Stimulated activated naive CD4-positive, alpha-beta T cell treated with Interleukin-2 at 50 U/mL for 16 hours (primary cell): ENCODE data around the gene HYPK.

ENCODE experiments used
- DNase-seq: peaks from one replicate; lab custom pipeline; 2025; lab: John Stamatoyannopoulos, UW

The HYPK gene

DNA sequence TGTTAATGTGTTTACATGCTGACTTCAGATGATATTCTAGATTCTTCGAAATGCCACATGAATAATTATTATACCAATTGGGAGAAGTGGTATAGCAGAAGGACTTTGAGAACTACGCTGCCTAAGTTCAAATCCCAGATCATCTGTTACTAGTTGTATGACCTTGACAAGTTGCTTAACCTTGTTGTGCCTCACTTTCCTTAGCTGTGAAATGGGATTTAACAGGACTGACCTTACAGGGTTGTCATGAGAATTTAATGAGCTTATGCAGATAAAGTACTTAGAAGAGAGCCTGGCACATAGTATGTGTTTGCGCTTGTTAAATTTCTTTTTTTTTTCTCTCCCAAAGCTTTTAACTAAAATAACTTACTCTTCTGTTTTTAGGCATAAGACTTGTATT is 50.9 kb downstream of the HYPK start:
- DNase-seq = no peak

DNA sequence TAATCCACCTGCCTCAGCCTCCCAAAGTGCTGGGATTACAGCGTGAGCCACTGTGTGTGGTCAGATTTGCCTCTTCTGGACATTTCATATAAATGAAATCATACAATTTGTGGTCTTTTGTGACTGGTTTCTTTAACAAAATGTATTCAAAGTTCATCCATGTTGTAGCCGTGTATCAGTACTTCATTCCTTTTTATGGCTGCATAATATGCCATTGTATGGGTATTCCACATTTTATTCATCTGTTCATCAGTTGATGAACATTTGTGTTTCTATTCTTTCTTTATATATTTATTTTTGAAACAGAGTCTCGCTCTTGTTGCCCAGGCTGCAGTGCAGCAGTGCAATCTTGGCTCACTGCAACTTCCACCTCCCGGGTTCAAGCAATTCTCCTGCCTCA is 52.2 kb downstream of the HYPK start:
- no peak for DNase-seq
